Stimulated activated CD8-positive, alpha-beta memory T cell treated with anti-CD3 and anti-CD28 coated beads, Interleukin-15, amount 100 ng/mL, for 4 hours (primary cell): ENCODE results near the gene PGP.

Source experiments
- DNase-seq, 2 donors: peaks; one replicate each; pipeline ENCODE4 v3.0.0-alpha.2; 2020; ENCODE audit warnings: low read depth in 2 of 2

PGP gene

GRCh38 chr16:2180962-2181923 lies 33.4 kb downstream of the PGP start:
- no peak for DNase-seq

GRCh38 chr16:2180461-2180860 lies 34.2 kb downstream of the PGP start:
- DNase-seq, result no peak

- DNase-seq, result no peak
Measured at GRCh38 chr16:2179576-2179975, 35.1 kb downstream of the PGP start.

- no peak for DNase-seq
Measured at GRCh38 chr16:2179107-2179501, 35.5 kb downstream of the PGP start.

GRCh38 chr16:2178321-2179106 lies 36.1 kb downstream of the PGP start:
- no peak for DNase-seq

GRCh38 chr16:2177561-2177960 lies 37.1 kb downstream of the PGP start:
- no peak for DNase-seq

GRCh38 chr16:2177101-2177500 lies 37.5 kb downstream of the PGP start:
- DNase-seq, result no peak

- no peak for DNase-seq
Measured at GRCh38 chr16:2176047-2176446, 38.6 kb downstream of the PGP start.

GRCh38 chr16:2175454-2175853 lies 39.2 kb downstream of the PGP start:
- DNase-seq, result no peak

- DNase-seq, result no peak
Measured at GRCh38 chr16:2174396-2175131, 40.1 kb downstream of the PGP start.

GRCh38 chr16:2173916-2174315 lies 40.7 kb downstream of the PGP start:
- no peak for DNase-seq

GRCh38 chr16:2173366-2173765 lies 41.3 kb downstream of the PGP start:
- DNase-seq, result no peak

- DNase-seq, result no peak
Measured at GRCh38 chr16:2172688-2173335, 41.8 kb downstream of the PGP start.

GRCh38 chr16:2171601-2172178 lies 43.0 kb downstream of the PGP start:
- DNase-seq, result no peak

GRCh38 chr16:2170587-2171435 lies 43.8 kb downstream of the PGP start:
- DNase-seq, result no peak

GRCh38 chr16:2170080-2170479 lies 44.6 kb downstream of the PGP start:
- DNase-seq, result no peak

- DNase-seq, result no peak
Measured at GRCh38 chr16:2167068-2167638, 47.5 kb downstream of the PGP start.

- no peak for DNase-seq
Measured at GRCh38 chr16:2166263-2167067, 48.2 kb downstream of the PGP start.

GRCh38 chr16:2165861-2166260 lies 48.8 kb downstream of the PGP start:
- no peak for DNase-seq
